Amygdala (tissue), 56 donors: ENCODE measurements around the gene WDR49.
A peak's percentile ranks its signal among the peaks of the same experiment; 100 is the strongest.
"Not testable (repeated sequence)": the region's sequence is repeated elsewhere in the genome, so short reads cannot be mapped to it uniquely, and the experiment has no call there.

Experiments used
- DNase-seq, 56 donors: peaks; one replicate each; lab custom pipeline; 2025; lab: John Stamatoyannopoulos, UW

Gene WDR49

DNA sequence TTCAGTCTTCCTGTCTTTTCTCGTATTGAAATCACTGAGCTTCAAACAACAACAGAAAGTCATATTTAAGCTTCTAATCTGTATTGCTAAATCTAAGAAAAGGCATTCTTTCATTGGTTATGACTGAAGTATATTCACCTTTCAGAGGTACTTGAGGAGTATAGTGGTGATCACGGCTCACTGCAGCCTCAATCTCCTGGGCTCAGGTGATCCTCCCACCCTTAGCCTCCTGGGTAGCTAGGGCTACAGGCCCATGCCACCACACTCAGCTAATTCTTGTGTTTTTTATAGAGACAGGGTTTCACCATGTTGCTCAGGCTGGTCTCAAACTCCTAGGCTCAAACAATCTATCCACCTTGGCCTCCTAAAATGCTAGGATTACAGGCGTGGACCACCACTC is 38.7 kb downstream of the WDR49 start:
- no peak for DNase-seq

DNA sequence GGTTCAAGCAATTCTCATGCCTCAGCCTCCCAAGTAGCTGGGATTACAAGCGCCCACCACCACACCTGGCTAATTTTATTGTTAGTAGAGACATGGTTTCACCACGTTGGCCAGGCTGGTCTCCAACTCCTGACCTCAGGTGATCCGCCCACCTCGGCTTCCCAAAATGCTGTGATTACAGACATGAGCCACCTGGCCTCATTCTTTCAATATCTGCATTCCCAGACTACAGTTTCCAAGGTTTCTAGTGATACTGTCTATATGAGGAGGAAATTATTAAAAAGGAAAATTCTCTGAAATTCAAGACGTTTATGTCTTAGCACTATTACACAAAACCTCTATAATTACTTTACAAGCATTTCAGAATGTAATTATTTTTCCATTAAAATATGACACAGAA is 39.5 kb downstream of the WDR49 start:
- DNase-seq, result not testable (repeated sequence)

DNA sequence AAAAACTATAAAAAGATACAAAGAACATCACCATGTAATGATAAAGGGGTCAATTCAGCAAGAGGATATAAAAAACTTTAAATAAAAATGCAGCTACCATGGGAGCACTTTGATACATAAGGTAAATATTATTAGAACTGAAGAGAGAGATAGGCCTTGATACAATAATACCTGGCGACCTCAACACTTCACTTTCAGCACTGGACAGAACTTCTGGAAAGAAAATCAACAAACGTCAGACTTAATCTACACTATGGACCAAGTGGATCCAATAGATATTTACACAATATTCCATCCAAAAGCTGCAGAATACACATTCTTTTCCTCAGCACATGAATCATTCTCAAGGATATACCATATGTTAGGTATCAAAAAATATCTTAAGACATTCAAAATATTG is 42.0 kb downstream of the WDR49 start:
- DNase-seq, result no peak

DNA sequence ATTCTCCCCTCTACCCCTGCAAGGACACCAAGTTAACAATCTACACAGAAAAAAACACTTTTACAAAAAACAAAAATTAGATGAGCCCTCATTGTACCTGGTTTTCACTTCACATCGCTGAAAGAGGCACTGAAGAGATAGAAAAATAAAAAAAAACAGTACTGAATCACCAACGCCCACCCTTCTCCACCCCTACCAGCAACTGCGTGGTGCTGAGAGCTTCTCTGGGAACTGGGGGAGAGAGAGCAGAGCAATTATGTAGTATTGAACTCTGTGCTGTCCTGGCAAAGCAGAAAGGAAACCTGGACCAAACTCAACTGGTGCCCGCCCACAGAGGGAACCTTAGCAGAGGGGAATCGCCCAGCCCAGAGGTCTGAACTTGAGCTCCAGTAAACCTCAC is 44.6 kb downstream of the WDR49 start:
- no peak for DNase-seq

DNA sequence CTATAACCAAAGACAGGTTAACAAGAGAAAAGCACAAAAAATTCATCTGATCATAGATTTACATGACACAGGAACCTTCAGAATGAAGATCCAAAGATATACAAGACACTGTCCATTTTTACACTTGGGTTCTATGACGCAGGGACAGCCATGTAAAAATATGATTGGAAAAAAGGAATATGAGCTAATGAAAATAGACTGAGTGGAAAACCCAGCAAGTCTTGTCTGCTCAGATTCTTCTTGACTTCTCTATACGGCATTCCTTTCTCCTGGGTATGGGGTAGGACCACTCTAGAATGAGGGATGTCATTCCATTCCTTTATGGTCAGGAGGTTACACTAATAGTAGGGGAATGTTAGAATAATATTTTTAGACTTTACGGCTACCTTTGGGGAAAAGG is 46.9 kb downstream of the WDR49 start:
- DNase-seq, result no peak

DNA sequence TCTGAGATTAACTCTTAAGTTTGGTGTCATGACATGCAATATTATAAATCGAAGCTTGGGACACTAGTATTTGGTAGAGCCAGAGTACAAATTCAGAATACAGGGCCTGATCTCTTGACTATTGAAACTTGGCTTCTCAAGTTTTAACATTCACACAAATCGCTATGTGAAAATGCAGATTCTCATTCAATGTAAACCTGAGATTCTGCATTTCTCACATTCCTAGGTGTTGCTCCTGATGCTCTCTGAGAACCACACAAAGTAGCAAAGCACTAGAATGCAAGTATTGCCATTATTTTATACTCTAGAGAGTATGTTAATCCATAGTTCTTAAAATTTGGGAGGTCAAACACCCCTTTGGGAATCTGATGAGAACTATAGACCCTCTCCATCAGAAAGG is 47.9 kb downstream of the WDR49 start:
- DNase-seq, result no peak

DNA sequence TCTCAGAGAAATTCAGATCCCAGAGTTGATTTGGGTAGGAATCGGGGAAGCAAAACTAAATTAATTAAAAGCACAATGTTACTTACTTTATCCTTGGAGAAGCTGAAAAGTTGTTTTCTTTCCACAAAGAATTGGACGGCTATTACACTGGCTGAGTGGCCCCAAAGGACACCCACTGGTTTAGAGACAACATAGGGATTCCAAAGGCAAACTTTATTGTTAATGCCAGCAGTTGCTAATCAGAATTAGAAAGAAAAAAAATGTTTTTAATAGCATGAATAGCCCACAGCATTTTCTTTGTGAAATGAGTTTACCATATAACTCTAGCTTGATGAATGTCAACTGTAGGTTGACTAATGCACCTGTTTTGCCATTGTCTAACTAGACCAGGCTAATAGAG is 51.7 kb downstream of the WDR49 start:
- DNase-seq, result no peak

DNA sequence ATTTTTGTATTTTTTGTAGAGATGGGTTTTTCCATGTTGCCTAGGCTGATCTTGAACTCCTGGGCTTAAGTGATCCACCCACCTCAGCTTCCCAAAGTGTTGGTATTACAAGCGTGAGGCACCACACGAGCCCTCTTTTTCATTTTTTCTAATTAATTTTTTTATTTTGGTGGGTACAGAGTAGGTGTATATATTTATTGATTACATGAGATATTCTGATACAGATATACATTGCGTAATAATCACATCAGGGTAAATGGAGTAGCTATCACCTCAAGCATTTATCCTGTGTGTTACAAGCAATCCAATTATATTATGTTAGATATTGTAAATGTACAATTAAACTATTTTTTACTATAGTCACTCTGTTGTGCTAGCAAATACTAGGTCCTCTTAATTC is 66.1 kb downstream of the WDR49 start:
- no peak for DNase-seq

DNA sequence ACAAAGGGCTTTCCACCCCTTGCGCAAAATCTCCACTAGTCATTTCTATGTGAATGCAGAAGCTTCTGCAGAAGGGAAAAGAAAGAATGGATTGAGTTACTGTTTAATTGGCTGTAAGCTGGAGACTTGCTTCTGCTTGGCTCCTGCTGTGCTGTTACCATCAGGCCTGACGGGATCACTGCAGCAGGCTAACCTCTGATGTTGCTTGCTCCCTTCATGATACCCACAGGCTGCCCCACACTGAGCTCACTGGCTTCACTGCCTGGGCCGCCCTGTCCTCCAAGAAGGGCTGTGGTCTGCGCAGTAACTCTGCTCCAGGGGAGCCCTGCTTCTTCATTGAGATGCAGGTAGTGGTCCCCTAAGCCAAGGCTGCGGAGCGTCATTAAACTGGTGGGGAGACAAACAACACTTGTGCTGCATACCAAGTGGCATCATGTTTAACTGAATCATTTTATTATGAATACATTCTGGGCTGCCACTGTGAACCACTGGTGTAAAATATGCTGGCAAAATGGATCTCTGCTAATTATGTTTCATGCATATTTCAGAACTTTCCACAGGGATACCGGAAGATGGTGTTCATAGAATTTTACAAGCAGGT is 78.6 kb downstream of the WDR49 start:
- DNase-seq, result peak in 36 of 56 donors; percentile 1 to 57 (median 11)

DNA sequence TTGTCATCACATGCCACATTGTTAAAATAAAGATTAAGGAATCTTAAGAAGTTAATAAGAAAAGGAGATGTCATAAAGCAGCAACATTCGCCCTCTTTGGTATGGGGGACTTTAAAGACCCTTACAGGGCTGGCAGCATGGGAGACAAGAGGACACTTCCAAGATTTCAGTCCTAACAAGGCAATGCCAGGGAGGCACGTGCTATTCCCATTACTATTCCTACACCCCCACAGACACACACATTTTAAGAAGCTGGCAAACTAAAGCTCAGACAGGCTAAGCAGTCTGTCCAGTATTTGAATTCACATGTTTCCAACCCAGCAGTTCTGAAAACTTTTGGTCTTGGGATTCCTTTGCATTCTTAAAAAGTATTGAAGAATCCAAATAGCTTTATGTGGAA is 80.8 kb downstream of the WDR49 start:
- DNase-seq, result no peak

DNA sequence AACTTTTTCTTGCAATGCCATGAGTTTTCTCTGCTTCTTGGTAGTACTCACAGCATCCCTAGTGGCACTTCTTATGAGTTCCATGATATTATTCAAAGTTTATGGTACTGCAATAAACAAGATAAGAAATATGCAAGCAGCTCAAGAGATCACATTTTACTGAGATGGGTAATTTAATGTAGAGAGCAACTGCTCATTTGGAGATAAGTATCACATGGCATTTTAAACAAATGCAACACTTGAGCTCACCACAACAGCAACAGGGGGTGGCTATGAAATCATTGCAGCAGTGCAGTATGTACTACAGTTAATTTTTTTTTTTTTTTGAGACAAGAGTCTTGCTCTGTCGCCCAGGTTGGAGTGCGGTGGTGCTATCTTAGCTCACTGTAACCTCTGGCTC is 85.1 kb downstream of the WDR49 start:
- DNase-seq, result no peak

DNA sequence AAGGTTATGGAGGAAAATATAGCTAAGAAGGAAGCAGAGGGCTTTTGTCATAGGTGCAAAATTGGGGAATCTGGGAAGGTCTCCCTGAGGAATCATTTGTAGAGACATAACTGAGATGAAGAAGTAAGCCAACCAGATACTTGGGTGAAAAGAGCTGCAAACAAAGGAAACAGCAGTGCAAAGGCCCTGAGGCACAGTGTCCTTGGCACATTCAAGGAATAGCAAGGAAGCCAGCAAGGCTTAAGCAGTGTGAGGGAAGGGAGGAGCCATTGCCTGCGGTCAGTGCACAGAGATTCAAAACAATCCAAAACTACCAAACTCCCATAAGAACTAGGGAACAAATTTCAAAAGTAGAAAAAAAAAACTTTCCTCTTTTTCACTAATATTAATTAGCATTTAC is 88.3 kb downstream of the WDR49 start:
- DNase-seq, result no peak

DNA sequence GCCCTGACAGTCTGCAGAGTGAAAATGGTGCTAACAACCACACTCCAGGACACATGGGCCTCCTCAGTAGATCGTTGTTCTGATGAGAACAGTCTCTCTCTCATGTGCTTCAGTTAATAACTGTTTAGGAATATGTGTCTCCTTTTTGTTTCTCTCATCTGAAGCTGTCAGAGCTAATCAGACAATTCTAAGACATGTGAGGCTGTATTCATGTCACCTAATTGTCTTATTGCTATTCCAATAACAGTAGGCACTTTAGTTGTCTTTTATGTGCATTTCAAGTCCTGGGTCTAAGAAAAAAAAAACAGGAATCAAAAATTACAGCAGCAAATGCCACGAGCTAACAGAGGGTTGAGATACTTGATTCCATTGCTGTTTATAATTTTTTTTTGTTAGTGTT is 89.1 kb downstream of the WDR49 start:
- DNase-seq, result no peak

DNA sequence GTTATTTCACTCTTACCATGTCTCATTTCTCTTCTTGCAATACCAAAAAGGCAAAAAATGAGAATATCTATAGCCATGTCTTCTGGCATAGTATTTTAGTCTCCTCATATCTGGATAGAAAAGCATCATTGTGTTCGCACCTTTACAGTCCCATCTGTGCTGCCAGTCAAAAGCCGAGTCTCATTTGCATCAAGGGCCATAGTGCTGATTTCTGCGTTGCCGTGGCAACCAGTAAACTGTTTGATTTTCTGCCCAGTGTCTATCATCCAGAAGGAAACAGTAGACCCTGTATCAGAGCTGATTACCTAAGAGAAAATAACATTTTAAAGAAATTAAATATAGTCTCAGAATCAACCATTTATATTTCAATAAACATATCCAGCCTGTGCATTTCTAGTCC is 93.8 kb downstream of the WDR49 start:
- DNase-seq, result peak in 10 of 56 donors; percentile 0 to 18 (median 6)

DNA sequence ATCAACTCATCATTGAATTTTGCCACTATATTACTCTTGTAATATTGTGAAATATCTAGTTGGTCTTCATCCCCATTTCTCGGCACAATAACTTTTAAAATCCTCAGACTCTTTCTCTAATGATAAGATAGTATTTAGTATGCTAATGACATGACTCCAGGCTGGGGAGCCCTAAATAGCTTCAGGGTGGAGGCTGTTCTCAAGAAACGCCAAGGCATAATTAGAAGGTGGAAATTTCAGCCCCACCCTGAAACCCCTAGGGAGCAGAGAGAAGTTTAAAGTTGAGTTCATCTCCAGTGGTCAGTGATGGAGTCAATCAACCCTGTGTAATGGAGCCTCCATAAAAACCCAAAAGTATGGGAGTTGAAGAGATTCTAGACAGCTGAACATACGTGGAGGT is 98.8 kb downstream of the WDR49 start:
- DNase-seq, result no peak

DNA sequence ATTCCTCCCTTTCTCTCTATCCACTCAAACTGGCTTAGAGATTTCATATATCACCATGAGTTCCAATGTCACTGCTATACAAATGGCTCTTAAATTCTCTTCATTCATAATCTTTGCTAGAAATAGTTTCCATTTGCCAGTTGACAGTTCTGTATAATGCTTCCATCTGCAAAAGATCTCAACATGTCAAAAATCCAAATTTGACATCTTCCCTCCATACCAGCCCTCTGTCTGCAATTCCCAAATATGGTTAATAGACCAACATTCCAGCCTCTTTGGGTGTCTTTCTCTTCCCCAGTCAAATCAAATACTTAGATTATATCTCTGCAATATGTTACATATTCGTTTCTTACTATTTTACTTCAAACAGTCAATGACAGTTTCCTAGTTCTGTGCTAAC is 115.7 kb downstream of the WDR49 start:
- DNase-seq, result no peak

DNA sequence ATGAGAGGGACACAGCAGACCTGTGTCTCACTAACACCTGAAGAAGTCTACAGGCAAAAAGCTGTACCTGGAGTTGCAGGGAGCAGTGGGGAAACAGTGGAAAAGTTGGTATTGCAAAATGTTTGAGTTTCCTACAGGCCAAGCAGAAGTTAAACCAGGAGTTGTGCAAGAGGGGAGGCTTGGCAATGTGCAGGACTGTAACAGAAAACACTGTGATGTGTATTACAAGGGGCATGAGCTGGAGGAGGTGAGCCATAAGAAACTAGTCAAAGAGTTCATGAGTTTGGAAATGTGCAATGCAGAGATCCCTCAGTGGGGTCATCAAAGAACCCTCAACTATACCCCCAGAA is 132.8 kb downstream of the WDR49 start:
- DNase-seq, result no peak

DNA sequence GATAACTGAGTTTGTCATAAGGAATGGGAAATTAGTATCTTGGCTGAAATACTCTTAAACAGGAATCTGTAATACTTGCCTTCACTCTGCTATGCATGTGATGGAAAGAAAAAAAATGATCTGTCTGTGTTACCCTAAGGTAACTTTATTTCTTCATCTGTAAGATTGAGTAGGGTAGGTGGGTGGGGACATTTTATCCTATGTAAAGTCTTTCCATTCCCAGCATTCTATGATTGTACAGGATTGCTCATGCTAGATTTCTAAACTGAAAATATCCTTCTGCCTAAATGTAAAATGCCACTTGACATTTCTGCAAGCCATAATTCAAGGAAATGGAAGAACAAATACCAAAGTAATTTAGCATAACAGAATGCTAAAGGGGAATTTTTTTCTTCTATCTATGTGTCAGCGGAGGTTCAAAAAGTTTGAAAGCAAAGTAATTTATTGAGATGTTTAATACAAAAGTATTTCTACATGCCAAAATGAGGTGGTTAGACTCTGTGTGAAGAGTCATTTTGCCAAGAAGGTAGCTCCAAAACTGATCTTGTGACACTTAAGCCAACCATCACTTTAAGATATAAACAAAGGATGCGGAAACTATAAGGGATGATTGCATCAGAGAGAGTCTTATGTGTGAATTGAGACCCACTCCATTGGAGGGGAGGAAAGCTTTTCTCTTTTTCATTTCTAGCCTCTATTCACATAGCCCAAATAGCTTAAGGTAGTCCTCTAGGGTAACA is 133.3 kb downstream of the WDR49 start:
- DNase-seq, result no peak

DNA sequence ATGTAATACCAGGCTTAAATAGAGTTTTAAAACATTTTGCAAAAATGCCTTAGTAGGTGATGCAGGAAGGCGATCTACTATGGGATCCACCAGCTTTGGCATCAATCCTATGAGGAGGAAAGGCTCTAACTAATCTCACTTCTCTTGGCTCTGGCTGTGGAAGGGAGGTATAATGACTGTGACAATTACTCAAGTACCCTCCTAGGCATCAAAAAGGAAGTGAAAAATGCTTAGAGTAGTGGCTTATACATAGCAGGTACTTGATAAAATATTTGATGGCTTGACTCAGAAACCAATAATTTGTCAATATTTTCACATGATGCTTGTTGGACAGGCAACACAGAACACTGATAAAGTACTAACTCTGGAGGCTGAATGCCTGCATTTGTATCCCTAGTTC is 145.8 kb downstream of the WDR49 start:
- DNase-seq, result no peak

DNA sequence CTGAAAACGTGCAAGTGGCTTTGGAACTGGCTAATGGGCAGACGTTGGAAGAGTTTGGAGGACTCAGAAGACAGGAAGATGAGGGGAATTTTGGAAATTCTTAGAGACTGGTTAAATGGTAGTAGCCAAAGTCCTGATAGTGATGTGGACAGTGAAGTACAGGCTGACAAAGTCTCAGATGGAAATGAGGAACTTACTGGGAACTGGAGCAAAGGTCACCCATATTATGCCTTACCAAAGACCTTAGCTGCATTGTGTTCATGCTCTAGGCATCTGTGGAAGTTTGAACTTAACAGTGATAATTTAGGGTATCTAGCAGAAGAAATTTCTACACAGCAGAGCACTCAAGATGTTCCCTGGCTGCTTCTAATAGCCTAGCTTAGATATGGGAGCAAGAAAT is 151.3 kb downstream of the WDR49 start:
- no peak for DNase-seq

DNA sequence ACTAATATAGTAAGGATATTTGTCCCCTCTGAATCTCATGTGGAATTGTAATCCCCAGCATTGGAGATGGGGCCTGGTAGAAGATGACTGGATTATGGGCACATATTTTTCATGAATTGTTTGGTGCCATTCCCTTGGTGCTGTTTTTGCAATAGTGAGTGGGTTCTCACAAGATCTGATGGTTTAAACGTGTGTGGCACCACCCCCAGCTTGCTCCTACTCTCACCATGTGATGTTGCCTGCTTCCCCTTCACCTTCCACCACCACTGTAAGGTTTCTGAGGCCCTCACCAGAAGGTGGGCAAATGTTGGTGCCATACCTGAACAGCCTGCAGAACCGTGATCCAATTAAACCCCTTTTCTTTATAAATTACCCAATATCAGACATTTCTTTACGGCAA is 151.8 kb downstream of the WDR49 start:
- DNase-seq, result no peak

DNA sequence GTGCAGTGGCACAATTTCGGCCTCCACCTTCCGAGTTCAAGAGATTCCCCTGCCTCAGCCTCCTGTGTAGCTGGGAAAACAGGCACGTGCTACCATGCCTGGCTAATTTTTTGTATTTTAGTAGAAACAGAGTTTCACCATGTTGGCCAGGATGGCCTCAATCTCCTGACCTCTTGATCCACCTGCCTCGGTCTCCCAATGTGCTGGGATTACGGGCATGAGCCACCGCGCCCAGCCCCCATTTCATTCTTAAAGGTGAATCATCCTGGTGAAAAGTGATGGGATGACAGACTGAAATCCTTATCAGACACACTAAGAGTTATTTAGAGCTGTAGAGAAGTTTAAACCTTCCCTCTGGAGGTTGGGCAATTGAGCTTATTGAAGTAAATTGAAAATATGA is 155.8 kb downstream of the WDR49 start:
- no peak for DNase-seq

DNA sequence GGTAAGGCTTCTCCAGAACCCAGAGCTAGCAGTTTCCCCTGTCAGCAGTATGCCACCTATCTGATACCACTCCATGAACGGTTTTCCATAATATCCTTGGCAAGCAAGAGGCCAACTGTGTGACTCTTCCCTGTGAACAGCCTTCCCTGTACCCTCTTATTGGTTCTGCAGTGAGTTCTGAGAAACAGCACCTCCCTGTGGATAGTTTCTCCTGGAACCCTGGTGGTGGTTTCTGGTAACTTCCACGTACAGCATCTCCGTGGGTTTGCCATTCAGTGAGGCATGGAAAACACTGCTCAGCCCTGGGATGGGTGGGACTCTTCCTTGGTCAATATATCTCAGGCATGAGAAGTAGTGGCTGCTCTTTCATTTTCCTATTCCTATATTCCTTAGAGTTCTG is 160.5 kb downstream of the WDR49 start:
- no peak for DNase-seq
